ENCODE results near the gene FXR2. TPM values are rescaled to one million over a fixed set of nuclear protein-coding genes. Genes with fewer than 3 reads are reported as not detected.
"Not testable (repeated sequence)": the region's sequence is repeated elsewhere in the genome, so short reads cannot be mapped to it uniquely, and the experiment has no call there.

FXR2 gene
- total and polyA plus RNA-seq, 2 donors (not counting 3 experiments of a cell fraction or from before 2014, with no cell fraction given), result 40.1 to 48.9 TPM

DNA sequence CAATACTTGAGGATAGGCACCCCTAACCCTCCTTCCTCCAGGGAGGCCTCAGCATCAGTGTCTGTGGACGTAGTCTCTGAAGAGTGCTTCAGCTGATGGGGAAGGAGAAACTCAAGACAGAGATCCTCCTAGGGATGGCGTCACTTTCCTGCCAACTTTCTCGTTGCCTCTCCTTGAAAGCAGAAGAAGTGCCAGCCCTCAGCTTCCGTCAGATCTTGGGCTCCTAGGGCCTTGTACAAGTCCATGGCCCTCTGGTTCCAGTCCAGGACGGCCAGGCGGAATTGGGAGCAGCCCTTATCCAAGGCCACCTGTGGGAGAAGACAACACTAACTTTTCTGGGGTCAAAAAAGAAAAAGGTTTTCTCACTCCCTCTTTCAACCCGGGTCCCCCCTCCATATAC is 11.6 kb upstream of the FXR2 start:
- Histone ChIP-seq H3K9me1 (replicated peaks; ENCODE audit: control insufficient read depth, extremely low read depth, insufficient read depth, low read length) (no peaks in the 10 kb centered on the region), H3K9me3 (replicated peaks; ENCODE audit: control insufficient read depth, insufficient read depth, low read length) (no peaks in the 10 kb centered on the region), H3K27me3 (ENCODE audit: control insufficient read depth in 2 of 2, insufficient read depth in 2 of 2, low read length in 2 of 2) (no peaks in the 10 kb centered on the region), H3K4me2 (ENCODE audit: insufficient read depth, low read length) (no peak overlapping the region), H3K4me3 (replicated peaks in 1 of 3; ENCODE audit: insufficient read depth in 1 of 3, low read depth in 1 of 3, low read length in 3 of 3) (no peak overlapping the region), H4K20me1 (replicated peaks; ENCODE audit: control insufficient read depth, extremely low read depth, insufficient read depth, low read length) (no peaks in the 10 kb centered on the region), H3K4me1 (ENCODE audit: control insufficient read depth, extremely low read depth, insufficient read depth, low read length) (no peaks in the 10 kb centered on the region), H3K9ac (replicated peaks; ENCODE audit: extremely low read depth, insufficient read depth, low read length) (no peak overlapping the region), H2AFZ (ENCODE audit: low read depth, low read length) (no peak overlapping the region), H3K27ac (ENCODE audit: insufficient read depth, low read depth, low read length) (no peak overlapping the region), H3K36me3 (ENCODE audit: control insufficient read depth in 2 of 2, extremely low read depth in 1 of 2, insufficient read depth in 2 of 2, low read length in 2 of 2) (peaks cover 0 to 2% of the 10 kb centered on the region in 2 experiments), H3K79me2 (ENCODE audit: control insufficient read depth, insufficient read depth, low read length) (no peaks in the 10 kb centered on the region)
- DNase-seq (ENCODE audit: low read depth, low spot score) (no peak), FAIRE-seq (peak; percentile 60)
- POLR2A ChIA-PET, result interaction anchor here (1.8 kb wide), 1 partner anchor 12 kb away, joined by 8 read pairs; the partner anchor contains the start of gene FXR2
- CTCF ChIA-PET, result interaction anchor here (1.4 kb wide), 1 partner anchor 61 kb away, joined by 3 read pairs; the partner anchor contains the start of gene TP53
- dilution Hi-C loops (cut with MboI; ENCODE audit: extremely low pct_ligation_motif_present, low sequenced_read_pairs), result no loop called here
- TSS peak; percentile 67 for BruUV-seq (replicated peaks)
- intact Hi-C loops (cut with micrococcal nuclease), result no loop called here
- TF ChIP-seq CTCF (IDR thresholded peaks at IDR 0.05; ENCODE audit: extremely low read depth in 1 of 2, insufficient read depth in 1 of 2, low read depth in 1 of 2, low read length in 2 of 2), result no peak

DNA sequence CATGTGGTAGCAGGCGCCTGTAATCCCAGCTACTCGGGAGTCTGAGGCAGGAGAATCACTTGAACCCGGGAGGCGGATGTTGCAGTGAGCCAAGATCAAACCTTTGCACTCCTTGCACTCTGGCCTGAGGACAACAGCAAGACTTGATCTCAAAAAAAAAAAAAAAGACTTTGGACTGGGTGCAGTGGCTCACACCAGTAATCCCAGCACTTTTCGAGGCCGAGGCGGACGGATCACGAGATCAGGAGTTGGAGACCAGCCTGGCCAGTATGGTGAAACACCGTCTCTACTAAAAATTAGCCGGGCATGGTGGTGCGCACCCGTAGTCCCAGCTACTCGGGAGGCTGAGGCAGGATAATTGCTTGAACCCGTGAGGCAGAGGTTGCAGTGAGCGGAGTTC is 11.1 kb upstream of the FXR2 start:
- H3K27ac ChIP-seq (ENCODE audit: insufficient read depth, low read depth, low read length); POLR2A ChIA-PET; H2AFZ ChIP-seq (ENCODE audit: low read depth, low read length); H3K27me3 ChIP-seq (ENCODE audit: control insufficient read depth in 2 of 2, insufficient read depth in 2 of 2, low read length in 2 of 2); FAIRE-seq; H3K4me3 ChIP-seq (replicated peaks in 1 of 3; ENCODE audit: insufficient read depth in 1 of 3, low read depth in 1 of 3, low read length in 3 of 3); H3K9ac ChIP-seq (replicated peaks; ENCODE audit: extremely low read depth, insufficient read depth, low read length); H3K36me3 ChIP-seq (ENCODE audit: control insufficient read depth in 2 of 2, extremely low read depth in 1 of 2, insufficient read depth in 2 of 2, low read length in 2 of 2); H3K9me1 ChIP-seq (replicated peaks; ENCODE audit: control insufficient read depth, extremely low read depth, insufficient read depth, low read length); DNase-seq (ENCODE audit: low read depth, low spot score); dilution Hi-C loops (cut with MboI; ENCODE audit: extremely low pct_ligation_motif_present, low sequenced_read_pairs); H3K4me2 ChIP-seq (ENCODE audit: insufficient read depth, low read length); H3K4me1 ChIP-seq (ENCODE audit: control insufficient read depth, extremely low read depth, insufficient read depth, low read length); intact Hi-C loops (cut with micrococcal nuclease); H3K9me3 ChIP-seq (replicated peaks; ENCODE audit: control insufficient read depth, insufficient read depth, low read length); H3K79me2 ChIP-seq (ENCODE audit: control insufficient read depth, insufficient read depth, low read length); H4K20me1 ChIP-seq (replicated peaks; ENCODE audit: control insufficient read depth, extremely low read depth, insufficient read depth, low read length); BruUV-seq (replicated peaks): not testable (repeated sequence)
- CTCF ChIA-PET, result interaction anchor here (1.4 kb wide), 1 partner anchor 62 kb away, joined by 3 read pairs; the partner anchor contains the start of gene TP53

Measured in endothelial cell of umbilical vein (primary cell).